Body of pancreas (tissue), 4 donors: ENCODE data around the gene PER2. TPM values are rescaled to one million over a fixed set of nuclear protein-coding genes. Genes with fewer than 3 reads are reported as not detected.

Experiments
- ATAC-seq: fragments of 150-250 bp; one replicate; pipeline ENCODE4 v1.9.1; 2016
- DNase-seq, 4 donors: peaks; one replicate each; pipeline ENCODE4 v3.0.0-alpha.2; 2019
- H3K27ac ChIP-seq, 4 donors: fragments of 200-600 bp; sonication (generic); 1 replicate in 3 of 4; 2 replicates in 1 of 4; pipeline versions ENCODE4 v1.5.1 to v1.6.1; 2016 to 2019; ENCODE audit warnings: mild to moderate bottlenecking in 1 of 4, mixed read lengths in 1 of 4, moderate library complexity in 1 of 4
- H3K27me3 ChIP-seq, 2 donors: fragments of 200-600 bp; sonication (generic); one replicate each; pipeline ENCODE4 v1.6.0; 2016; ENCODE audit warnings: mild to moderate bottlenecking in 1 of 2
- H3K36me3 ChIP-seq, 2 donors: fragments of 200-600 bp; sonication (generic); replicated peaks in 1 of 2; 2 replicates each; pipeline ENCODE4 v1.5.1; 2016; ENCODE audit warnings: low read depth in 2 of 2; ENCODE audit not compliant: insufficient read depth in 1 of 2
- H3K4me1 ChIP-seq: fragments of 200-600 bp; sonication (generic); one replicate; pipeline ENCODE4 v1.6.0; 2016
- H3K4me3 ChIP-seq, 2 donors: fragments of 200-600 bp; sonication (generic); 1 replicate in 1 of 2; 2 replicates in 1 of 2; pipeline ENCODE4 v1.5.1; 2016 to 2019
- H3K9me3 ChIP-seq, 3 donors: fragments of 200-600 bp; sonication (generic); 1 replicate in 2 of 3; 2 replicates in 1 of 3; pipeline ENCODE4 v1.5.1; 2016
- CTCF ChIP-seq, 7 experiments: fragments of 450-650 bp in 4 of 7; fragments of 200-600 bp in 3 of 7; sonication (generic) in 3 of 7; IDR thresholded peaks; one replicate each; pipeline ENCODE4 v1.5.1; 2016 to 2019; ENCODE audit warnings: antibody characterized with exemption in 7 of 7
- POLR2A ChIP-seq, 3 donors: fragments of 450-650 bp; IDR thresholded peaks; one replicate each; pipeline ENCODE4 v1.6.1; 2016; ENCODE audit warnings: antibody characterized with exemption in 3 of 3, mild to moderate bottlenecking in 2 of 3
- WGBS, 2 donors: methylation state at CpG; one replicate each; pipeline ENCODE4 v1.1.5; 2017; 5-methylcytosine and 5-hydroxymethylcytosine counted together
- intact Hi-C: fragments of 100-400 bp; cut with DNase I; formaldehyde crosslinking; loops from one replicate; pipeline ENCODE4 v1.15.1; 2023
- total RNA-seq, 2 donors: library from RNA; depleted of rRNA; stranded (reverse); fragments of >200 nt; gene quantifications; one replicate each; pipeline ENCODE4 v1.1.0, GENCODE V29; 2016

The PER2 gene
- total RNA-seq, 2 donors from 2014 or later: 10.9 to 21.8 TPM

GRCh38 chr2:238290715-238291549 lies 2.5 kb upstream of the PER2 start:
- no peaks in the 10 kb centered on the region for H3K9me3 ChIP-seq
- H3K27ac ChIP-seq: peak overlapping the region in 3 of 4 donors; percentile 96 to 99 (median 98)
- no peaks in the 10 kb centered on the region for H3K27me3 ChIP-seq
- TF ChIP-seq POLR2A (IDR thresholded peaks at IDR 0.05) (no peak), CTCF (IDR thresholded peaks at IDR 0.05) (no peak)
- no peaks in the 10 kb centered on the region for H3K36me3 ChIP-seq
- WGBS, 2 donors: 77 to 86% methylated on average over 4 to 5 of the region's 5 CpGs
- intact Hi-C loops: no loop called here
- no peak overlapping the region for H3K4me3 ChIP-seq
- no peak for ATAC-seq
- DNase-seq: peak in 1 of 4 donors; percentile 37
- H3K4me1 ChIP-seq: peaks cover 59% of the 10 kb centered on the region

- 34 to 35% methylated on average over 8 of the region's 8 CpGs for WGBS, 2 donors
- DNase-seq (peak; percentile 58 to 80 (median 78)), ATAC-seq (no peak)
- no peaks in the 10 kb centered on the region for H3K9me3 ChIP-seq
- no peaks in the 10 kb centered on the region for H3K27me3 ChIP-seq
- no peaks in the 10 kb centered on the region for H3K36me3 ChIP-seq
- H3K4me1 ChIP-seq: peaks cover 66% of the 10 kb centered on the region
- peak overlapping the region; percentile 40 to 99 (median 97) for H3K27ac ChIP-seq
- intact Hi-C loops: no loop called here
- no peak overlapping the region for H3K4me3 ChIP-seq
- TF ChIP-seq CTCF (IDR thresholded peaks at IDR 0.05) (no peak), POLR2A (IDR thresholded peaks at IDR 0.05) (peak in 2 of 3 donors; percentile 33 to 36)
Observed at GRCh38 chr2:238290091-238290509, 1.7 kb upstream of the PER2 start.

GRCh38 chr2:238289574-238289973 lies 1.2 kb upstream of the PER2 start:
- Histone ChIP-seq H3K27ac (peak overlapping the region; percentile 40 to 99 (median 97)), H3K27me3 (no peaks in the 10 kb centered on the region), H3K36me3 (no peaks in the 10 kb centered on the region), H3K9me3 (no peaks in the 10 kb centered on the region), H3K4me1 (peaks cover 66% of the 10 kb centered on the region), H3K4me3 (no peak overlapping the region)
- 44 to 50% methylated on average over 13 of the region's 13 CpGs for WGBS, 2 donors
- intact Hi-C loops: no loop called here
- DNase-seq: peak in 1 of 4 donors; percentile 19
- TF ChIP-seq CTCF (IDR thresholded peaks at IDR 0.05): no peak
- no peak for TF ChIP-seq POLR2A (IDR thresholded peaks at IDR 0.05)
- no peak for ATAC-seq

- Histone ChIP-seq H3K4me3 (peak overlapping the region; percentile 29 to 39), H3K4me1 (peaks cover 66% of the 10 kb centered on the region), H3K27me3 (no peaks in the 10 kb centered on the region), H3K9me3 (no peaks in the 10 kb centered on the region), H3K27ac (peak overlapping the region; percentile 96 to 99 (median 98)), H3K36me3 (no peaks in the 10 kb centered on the region)
- ATAC-seq: peak; percentile 76
- peak in 5 of 7 experiments; percentile 23 to 42 (median 33) for TF ChIP-seq CTCF (IDR thresholded peaks at IDR 0.05)
- TF ChIP-seq POLR2A (IDR thresholded peaks at IDR 0.05): peak; percentile 81 to 88 (median 86)
- intact Hi-C loops: no loop called here
- DNase-seq: peak; percentile 98 to 100 (median 99)
- 1% methylated on average over 41 to 104 of the region's 108 CpGs for WGBS, 2 donors
Observed at GRCh38 chr2:238288650-238289573, 502 bp upstream of the PER2 start.
